Stimulated activated CD8-positive, alpha-beta memory T cell treated with anti-CD3 and anti-CD28 coated beads, Interleukin-7, amount 100 ng/mL, for 4 hours (primary cell): ENCODE measurements around the gene TMEM219.
"Not testable (repeated sequence)": the region's sequence is repeated elsewhere in the genome, so short reads cannot be mapped to it uniquely, and the experiment has no call there.

Source experiments
- DNase-seq, 2 donors: peaks; one replicate each; pipeline ENCODE4 v3.0.0-alpha.2; 2020; ENCODE audit warnings: low read depth in 2 of 2

TMEM219 gene

GRCh38 chr16:29951625-29952365, 10.1 kb upstream of the TMEM219 start:
- DNase-seq = no peak

- DNase-seq = no peak
Observed at GRCh38 chr16:29958756-29959155, 3.1 kb upstream of the TMEM219 start.

DNA sequence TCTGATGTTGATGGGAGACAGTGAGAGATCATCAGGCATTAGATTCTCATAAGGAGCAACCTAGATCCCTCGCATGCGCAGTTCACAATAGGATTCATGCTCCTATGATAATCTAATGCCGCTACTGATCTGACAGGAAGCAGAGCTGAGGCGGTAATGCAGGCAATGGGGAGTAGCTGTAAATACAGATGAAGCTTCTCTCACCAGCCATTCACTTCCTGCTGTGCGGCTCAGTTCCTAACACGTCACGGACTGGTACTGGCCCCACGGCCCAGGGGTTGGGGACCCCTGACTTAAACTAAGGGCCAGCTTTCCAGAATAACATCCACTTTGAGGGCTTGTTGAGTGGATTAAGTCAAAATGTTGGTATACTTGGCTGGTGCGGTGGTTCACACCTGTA, 2.6 kb upstream of the TMEM219 start:
- DNase-seq = no peak

DNA sequence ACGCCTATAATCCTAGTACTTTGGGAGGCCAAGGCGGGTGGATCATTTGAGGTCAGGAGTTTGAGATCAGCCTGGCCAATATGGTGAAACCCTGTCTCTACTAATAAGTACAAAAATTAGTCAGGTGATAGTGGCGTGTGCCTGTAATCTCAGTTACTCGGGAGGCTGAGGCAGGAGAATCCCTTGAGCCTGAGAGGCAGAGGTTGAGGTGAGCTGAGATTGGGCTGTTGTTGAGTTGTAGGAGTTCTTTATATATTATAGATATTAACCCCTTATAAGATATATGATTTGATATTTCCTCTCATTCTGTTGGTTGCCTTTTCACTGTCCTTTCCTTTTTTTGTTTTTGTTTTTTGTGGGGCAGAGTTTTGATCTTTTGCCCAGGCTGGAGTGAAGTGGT, 2.1 kb upstream of the TMEM219 start:
- DNase-seq = not testable (repeated sequence)

DNA sequence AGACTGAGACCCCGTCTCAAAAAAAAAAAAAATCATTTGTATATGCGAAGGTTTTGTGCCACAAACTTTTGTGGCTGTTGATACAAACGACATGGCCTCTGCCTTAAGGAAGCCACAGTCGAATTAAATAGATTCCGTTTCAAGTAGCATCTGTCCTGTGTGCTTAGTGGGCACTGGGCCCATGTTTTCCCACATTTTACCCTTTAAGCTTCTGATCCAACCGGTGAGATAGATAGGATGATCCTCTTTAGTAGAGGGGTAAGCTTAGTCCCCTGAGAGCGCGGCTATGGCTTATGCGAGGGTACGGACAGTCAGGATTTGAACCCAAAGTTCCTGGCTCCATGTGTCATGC, 776 bp upstream of the TMEM219 start:
- DNase-seq = no peak

GRCh38 chr16:29962344-29962994, 590 bp downstream of the TMEM219 start:
- DNase-seq = no peak

DNA sequence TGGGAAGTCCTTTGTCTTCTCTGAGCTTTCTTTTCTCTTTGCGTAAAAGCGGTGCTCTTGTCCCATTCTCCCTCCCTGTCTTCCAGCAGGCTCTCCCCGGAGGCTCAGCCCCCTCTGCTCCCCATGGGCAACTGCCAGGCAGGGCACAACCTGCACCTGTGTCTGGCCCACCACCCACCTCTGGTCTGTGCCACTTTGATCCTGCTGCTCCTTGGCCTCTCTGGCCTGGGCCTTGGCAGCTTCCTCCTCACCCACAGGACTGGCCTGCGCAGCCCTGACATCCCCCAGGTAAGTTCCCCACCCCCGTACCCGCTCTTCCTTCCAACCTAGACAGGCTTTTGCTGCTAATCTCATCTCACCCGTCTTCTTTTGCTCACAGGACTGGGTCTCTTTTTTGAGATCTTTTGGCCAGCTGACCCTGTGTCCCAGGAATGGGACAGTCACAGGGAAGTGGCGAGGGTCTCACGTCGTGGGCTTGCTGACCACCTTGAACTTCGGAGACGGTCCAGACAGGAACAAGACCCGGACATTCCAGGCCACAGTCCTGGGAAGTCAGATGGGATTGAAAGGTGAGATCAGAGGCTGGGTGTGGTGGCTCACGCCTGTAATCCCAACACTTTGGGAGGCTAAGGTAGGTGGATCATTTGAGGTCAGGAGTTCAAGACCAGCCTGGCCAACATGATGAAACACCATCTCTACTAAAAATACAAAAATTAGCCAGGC, 1.3 kb downstream of the TMEM219 start:
- DNase-seq = no peak

DNA sequence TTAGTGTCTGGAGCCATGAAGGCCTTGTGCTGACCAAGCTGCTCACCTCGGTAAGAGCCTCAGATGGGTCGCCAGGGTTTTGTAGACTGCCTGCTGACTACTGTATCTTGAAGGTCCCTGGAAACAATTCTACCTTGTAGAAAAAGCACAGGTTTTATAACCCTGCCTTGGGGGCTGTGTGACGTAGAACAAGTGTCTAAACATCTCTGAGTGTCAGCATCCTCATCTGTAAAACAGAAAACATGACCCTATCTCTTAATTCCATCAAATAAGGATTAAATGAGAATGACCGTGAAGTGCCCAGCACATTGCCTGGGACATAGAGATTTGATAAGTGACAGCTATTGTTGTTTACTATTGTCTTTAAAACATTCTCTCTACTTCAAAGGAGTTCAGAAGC, 6.3 kb downstream of the TMEM219 start:
- DNase-seq = no peak

GRCh38 chr16:29971304-29971703, 9.4 kb downstream of the TMEM219 start:
- DNase-seq = no peak

DNA sequence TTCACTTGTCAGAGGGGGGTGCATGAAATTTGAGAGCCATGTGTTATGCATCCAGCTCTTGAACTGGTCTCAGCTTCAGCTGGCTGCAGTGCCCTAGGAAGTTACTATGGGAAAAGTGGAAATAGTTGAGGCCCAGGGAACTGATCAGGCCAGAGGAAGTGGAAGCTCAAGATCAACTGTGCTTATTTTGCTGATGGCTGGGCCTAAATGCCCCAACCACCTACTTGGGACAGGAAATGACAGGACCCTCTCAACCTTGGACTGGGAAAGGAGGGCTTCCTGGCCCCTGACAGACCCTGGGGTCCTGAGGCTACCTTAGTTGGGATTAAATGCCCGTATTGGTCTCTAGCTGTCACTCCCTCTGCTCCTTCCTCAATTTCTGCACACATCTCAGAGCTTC, 10.6 kb downstream of the TMEM219 start:
- no peak for DNase-seq

DNA sequence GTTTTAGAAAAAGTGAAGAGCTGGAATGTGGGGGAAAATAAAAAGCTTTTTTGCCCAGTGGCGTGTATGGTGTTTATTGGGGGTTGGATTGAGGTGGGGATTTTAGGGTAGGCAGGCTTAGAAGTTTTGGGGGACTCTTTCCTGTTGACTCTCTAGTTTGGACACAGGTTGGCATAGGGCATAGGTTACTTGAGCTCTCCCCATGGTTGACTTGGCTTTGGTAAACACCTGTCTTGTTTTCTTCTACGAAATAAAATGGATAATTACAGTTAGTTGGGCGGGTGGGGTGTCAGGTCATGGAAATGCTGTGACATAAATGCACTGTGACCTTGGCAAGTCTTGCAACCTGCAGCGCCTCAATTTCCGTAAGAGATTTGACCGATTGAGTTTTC, 11.1 kb downstream of the TMEM219 start:
- no peak for DNase-seq

- DNase-seq = peak; percentile 86 to 95
Observed at GRCh38 chr16:29973384-29974246, 11.7 kb downstream of the TMEM219 start, which contains the start of gene TAOK2. TAOK2 (plus strand) TSS chr16:29973868; CDS start chr16:29977773, 3,905 bp downstream.

- DNase-seq = no peak
Observed at GRCh38 chr16:29974291-29975133, 12.6 kb downstream of the TMEM219 start.

DNA sequence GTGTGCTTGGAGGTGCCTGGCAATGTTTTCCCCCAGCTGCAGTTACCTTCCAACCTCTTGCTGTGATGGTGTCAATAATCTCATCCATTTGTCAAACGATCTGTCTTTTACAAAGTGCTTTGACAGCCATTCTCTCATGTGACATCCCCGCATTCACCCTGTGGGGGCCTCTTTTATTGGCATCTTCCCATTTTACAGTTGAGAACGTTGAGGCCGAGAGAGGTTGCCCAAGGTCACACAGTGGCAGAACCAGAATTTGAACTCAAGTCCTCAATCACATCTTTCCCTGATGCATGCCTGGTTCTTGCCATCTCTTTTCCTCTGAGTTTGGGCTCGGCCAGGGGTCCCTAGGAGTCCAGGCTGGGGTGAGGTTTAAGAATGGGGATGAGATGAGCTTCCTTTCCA, 13.3 kb downstream of the TMEM219 start:
- no peak for DNase-seq

GRCh38 chr16:29975811-29976511, 14.1 kb downstream of the TMEM219 start:
- no peak for DNase-seq

- no peak for DNase-seq
Observed at GRCh38 chr16:29977063-29977825, 15.4 kb downstream of the TMEM219 start.

DNA sequence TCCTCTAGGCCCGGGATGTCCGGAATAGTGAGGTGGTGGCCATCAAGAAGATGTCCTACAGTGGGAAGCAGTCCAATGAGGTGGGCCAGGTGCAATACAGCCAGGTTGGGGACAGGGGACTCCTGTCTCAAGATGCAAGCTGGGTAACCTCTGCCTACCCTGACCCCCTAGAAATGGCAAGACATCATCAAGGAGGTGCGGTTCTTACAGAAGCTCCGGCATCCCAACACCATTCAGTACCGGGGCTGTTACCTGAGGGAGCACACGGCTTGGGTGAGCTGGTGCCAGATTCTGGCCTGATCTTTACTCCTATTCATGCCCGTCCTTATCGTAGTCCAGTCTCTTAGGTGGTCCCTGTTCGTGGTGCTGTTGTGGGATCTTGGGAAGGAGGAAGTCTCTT, 16.2 kb downstream of the TMEM219 start:
- no peak for DNase-seq

- no peak for DNase-seq
Observed at GRCh38 chr16:29978564-29979270, 16.8 kb downstream of the TMEM219 start.
